HepG2 (cell line): ENCODE results near the gene ZSCAN26. TPM values are rescaled to one million over a fixed set of nuclear protein-coding genes. Genes with fewer than 3 reads are reported as not detected.

Experiments
- KDM5B ChIP-seq: sonication (generic); formaldehyde crosslinking; IDR thresholded peaks from 2 replicates; pipeline ENCODE4 v1.4.0; 2020; ENCODE audit warnings: missing genetic modification reagents, mild to moderate bottlenecking, borderline replicate concordance
- KLF6 ChIP-seq: IDR thresholded peaks from 2 replicates; pipeline ENCODE4 v1.8.0; 2016; ENCODE audit warnings: missing biosample characterization, missing genetic modification reagents
- KLF9 ChIP-seq: IDR thresholded peaks from 2 replicates; pipeline ENCODE4 v1.6.1; 2016; ENCODE audit warnings: low read depth
- MZF1 ChIP-seq: sonication (generic); formaldehyde crosslinking; IDR thresholded peaks from 2 replicates; pipeline ENCODE4 v1.8.1; 2023; ENCODE audit warnings: mild to moderate bottlenecking, missing genetic modification reagents, borderline replicate concordance
- POGZ ChIP-seq: sonication (generic); formaldehyde crosslinking; IDR thresholded peaks from 2 replicates; pipeline ENCODE4 v1.4.0; 2020; ENCODE audit warnings: mild to moderate bottlenecking, missing genetic modification reagents
- SATB2 ChIP-seq: sonication (generic); formaldehyde crosslinking; IDR thresholded peaks from 2 replicates; pipeline ENCODE4 v1.5.0; 2020; ENCODE audit warnings: missing genetic modification reagents
- SRSF1 ChIP-seq: fragments of 200-400 bp; formaldehyde crosslinking; optimal IDR thresholded peaks from 2 replicates; pipeline ENCODE3; 2017; ENCODE audit warnings: mild to moderate bottlenecking, low read depth, low read length, moderate library complexity
- ZNF777 ChIP-seq: sonication (generic); formaldehyde crosslinking; IDR thresholded peaks from 2 replicates; pipeline ENCODE4 v1.4.0; 2020; ENCODE audit warnings: missing genetic modification reagents
- polyA plus RNA-seq, 8 experiments: library from polyadenylated mRNA; depleted of rRNA in 3 of 8; stranded (reverse) in 7 of 8; unstranded in 1 of 8; fragments of >200 nt; fragmentation: Illumina TruSeq in 4 of 8; extraction: Trizol in 4 of 8; gene quantifications; 2 replicates each; pipeline versions ENCODE4 v1.2.1 to v1.2.3, GENCODE V29; 2011 to 2016; ENCODE audit warnings: low read depth in 4 of 8, missing spikeins in 1 of 8, mixed read lengths in 1 of 8; ENCODE audit not compliant: insufficient read depth in 1 of 8
- total RNA-seq, 5 experiments: library from RNA; depleted of rRNA; stranded (reverse); fragments of >200 nt; fragmentation: Illumina TruSeq; extraction: Trizol; gene quantifications; 2 replicates each; pipeline ENCODE4 v1.2.3, GENCODE V29; 2016; ENCODE audit warnings: low read depth in 1 of 5
- TF ChIP-seq, protein P1 (sequence below), 2 experiments: fragments of 450-650 bp in 1 of 2; sonication (generic) in 1 of 2; formaldehyde crosslinking in 1 of 2; IDR thresholded peaks; 2 replicates each; pipeline versions ENCODE4 v1.6.1 to v1.8.0; 2016 to 2022; ENCODE audit warnings: antibody characterized with exemption in 1 of 2, mild to moderate bottlenecking in 1 of 2, missing genetic modification reagents in 1 of 2
- TF ChIP-seq, protein P2 (sequence below): sonication (generic); formaldehyde crosslinking; IDR thresholded peaks from 2 replicates; pipeline ENCODE4 v1.4.0; 2020; ENCODE audit warnings: mild to moderate bottlenecking, low read depth, missing genetic modification reagents
- TF ChIP-seq, protein P3 (sequence below): sonication (generic); formaldehyde crosslinking; IDR thresholded peaks from 2 replicates; pipeline ENCODE4 v1.4.0; 2020; ENCODE audit warnings: missing genetic modification reagents, borderline replicate concordance

Gene ZSCAN26
- total and polyA plus RNA-seq, 2 of the 13 experiments (the other 11 are each of a cell fraction or from before 2014, with no cell fraction given): 12.0 to 15.6 TPM

DNA sequence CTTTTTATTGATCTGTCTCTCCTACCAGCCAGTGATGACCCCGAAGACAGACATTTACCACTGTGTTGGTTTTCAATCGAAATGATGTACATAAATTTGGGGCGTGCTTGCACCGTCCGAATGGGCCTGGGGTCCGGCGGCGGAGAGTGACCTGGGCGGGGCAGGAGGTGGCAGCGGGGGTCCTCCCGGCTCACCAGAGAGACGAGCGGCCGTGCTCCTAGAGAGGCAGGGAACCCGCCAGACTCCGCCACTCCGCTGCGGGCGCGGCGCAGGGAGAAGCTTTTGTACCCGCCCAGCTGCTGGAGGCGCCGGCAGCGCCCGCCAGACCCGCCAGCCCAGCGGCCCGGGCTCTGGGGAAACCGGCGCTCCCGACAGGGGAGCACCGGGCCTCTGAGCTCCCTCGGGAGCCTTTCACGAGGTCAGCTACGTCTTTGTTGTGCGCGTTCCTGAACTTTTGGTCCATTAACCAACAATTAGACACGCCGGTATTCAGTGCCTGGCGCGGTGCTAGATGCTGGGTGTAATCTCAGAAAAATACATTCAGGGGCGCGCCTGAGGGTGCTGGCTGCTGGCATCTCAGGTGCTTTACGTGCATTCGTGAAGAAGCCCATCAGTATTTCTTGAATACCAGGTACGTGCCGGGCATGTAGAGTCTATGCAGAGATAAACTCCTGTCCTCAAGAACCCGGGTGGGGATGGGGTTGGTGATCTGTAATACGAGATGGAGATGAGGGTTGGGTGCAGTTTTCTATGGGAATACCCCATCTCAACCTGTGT lies 14.5 kb downstream of the ZSCAN26 start, which contains the start of gene PGBD1 (continued):
- TF ChIP-seq, protein P1, sequence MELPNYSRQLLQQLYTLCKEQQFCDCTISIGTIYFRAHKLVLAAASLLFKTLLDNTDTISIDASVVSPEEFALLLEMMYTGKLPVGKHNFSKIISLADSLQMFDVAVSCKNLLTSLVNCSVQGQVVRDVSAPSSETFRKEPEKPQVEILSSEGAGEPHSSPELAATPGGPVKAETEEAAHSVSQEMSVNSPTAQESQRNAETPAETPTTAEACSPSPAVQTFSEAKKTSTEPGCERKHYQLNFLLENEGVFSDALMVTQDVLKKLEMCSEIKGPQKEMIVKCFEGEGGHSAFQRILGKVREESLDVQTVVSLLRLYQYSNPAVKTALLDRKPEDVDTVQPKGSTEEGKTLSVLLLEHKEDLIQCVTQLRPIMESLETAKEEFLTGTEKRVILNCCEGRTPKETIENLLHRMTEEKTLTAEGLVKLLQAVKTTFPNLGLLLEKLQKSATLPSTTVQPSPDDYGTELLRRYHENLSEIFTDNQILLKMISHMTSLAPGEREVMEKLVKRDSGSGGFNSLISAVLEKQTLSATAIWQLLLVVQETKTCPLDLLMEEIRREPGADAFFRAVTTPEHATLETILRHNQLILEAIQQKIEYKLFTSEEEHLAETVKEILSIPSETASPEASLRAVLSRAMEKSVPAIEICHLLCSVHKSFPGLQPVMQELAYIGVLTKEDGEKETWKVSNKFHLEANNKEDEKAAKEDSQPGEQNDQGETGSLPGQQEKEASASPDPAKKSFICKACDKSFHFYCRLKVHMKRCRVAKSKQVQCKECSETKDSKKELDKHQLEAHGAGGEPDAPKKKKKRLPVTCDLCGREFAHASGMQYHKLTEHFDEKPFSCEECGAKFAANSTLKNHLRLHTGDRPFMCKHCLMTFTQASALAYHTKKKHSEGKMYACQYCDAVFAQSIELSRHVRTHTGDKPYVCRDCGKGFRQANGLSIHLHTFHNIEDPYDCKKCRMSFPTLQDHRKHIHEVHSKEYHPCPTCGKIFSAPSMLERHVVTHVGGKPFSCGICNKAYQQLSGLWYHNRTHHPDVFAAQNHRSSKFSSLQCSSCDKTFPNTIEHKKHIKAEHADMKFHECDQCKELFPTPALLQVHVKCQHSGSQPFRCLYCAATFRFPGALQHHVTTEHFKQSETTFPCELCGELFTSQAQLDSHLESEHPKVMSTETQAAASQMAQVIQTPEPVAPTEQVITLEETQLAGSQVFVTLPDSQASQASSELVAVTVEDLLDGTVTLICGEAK (IDR thresholded peaks at IDR 0.05): no peak
- TF ChIP-seq, protein P1 (CRISPR knock-in tag; IDR thresholded peaks at IDR 0.05): peak; percentile 48; the same call in 1 of the 2 replicates
- TF ChIP-seq SATB2 (CRISPR knock-in tag) (0 out of 2 replicates have a peak, but pooled peaks have one; percentile 73), ZNF777 (CRISPR knock-in tag) (no peak; the same call in 1 of the 2 replicates), MZF1 (0 out of 2 replicates have a peak, but pooled peaks have one; percentile 71), KDM5B (CRISPR knock-in tag) (peak; percentile 80; the same call in 1 of the 2 replicates), SRSF1 (peak; percentile 64), POGZ (peak; percentile 67), KLF6 (CRISPR knock-in tag) (peak; percentile 78; the same call in 1 of the 2 replicates), KLF9 (CRISPR knock-in tag) (0 out of 2 replicates have a peak, but pooled peaks have one; percentile 64)
- TF ChIP-seq, protein P2, sequence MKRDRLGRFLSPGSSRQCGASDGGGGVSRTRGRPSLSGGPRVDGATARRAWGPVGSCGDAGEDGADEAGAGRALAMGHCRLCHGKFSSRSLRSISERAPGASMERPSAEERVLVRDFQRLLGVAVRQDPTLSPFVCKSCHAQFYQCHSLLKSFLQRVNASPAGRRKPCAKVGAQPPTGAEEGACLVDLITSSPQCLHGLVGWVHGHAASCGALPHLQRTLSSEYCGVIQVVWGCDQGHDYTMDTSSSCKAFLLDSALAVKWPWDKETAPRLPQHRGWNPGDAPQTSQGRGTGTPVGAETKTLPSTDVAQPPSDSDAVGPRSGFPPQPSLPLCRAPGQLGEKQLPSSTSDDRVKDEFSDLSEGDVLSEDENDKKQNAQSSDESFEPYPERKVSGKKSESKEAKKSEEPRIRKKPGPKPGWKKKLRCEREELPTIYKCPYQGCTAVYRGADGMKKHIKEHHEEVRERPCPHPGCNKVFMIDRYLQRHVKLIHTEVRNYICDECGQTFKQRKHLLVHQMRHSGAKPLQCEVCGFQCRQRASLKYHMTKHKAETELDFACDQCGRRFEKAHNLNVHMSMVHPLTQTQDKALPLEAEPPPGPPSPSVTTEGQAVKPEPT (CRISPR knock-in tag): no peak
- TF ChIP-seq, protein P3, sequence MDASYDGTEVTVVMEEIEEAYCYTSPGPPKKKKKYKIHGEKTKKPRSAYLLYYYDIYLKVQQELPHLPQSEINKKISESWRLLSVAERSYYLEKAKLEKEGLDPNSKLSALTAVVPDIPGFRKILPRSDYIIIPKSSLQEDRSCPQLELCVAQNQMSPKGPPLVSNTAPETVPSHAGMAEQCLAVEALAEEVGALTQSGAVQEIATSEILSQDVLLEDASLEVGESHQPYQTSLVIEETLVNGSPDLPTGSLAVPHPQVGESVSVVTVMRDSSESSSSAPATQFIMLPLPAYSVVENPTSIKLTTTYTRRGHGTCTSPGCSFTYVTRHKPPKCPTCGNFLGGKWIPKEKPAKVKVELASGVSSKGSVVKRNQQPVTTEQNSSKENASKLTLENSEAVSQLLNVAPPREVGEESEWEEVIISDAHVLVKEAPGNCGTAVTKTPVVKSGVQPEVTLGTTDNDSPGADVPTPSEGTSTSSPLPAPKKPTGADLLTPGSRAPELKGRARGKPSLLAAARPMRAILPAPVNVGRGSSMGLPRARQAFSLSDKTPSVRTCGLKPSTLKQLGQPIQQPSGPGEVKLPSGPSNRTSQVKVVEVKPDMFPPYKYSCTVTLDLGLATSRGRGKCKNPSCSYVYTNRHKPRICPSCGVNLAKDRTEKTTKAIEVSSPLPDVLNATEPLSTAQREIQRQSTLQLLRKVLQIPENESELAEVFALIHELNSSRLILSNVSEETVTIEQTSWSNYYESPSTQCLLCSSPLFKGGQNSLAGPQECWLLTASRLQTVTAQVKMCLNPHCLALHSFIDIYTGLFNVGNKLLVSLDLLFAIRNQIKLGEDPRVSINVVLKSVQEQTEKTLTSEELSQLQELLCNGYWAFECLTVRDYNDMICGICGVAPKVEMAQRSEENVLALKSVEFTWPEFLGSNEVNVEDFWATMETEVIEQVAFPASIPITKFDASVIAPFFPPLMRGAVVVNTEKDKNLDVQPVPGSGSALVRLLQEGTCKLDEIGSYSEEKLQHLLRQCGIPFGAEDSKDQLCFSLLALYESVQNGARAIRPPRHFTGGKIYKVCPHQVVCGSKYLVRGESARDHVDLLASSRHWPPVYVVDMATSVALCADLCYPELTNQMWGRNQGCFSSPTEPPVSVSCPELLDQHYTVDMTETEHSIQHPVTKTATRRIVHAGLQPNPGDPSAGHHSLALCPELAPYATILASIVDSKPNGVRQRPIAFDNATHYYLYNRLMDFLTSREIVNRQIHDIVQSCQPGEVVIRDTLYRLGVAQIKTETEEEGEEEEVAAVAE (CRISPR knock-in tag): peak; percentile 71; the same call in 1 of the 2 replicates
